WTC11 (cell line): ENCODE results near the gene TELO2. TPM values are rescaled to one million over a fixed set of nuclear protein-coding genes. Genes with fewer than 3 reads are reported as not detected.

Experiments used
- ATAC-seq: fragments of 200-7000 bp; cut with Tn5 transposase; 2 replicates; pipeline ENCODE4 v1.10.0; 2021; ENCODE audit warnings: mild to moderate bottlenecking, moderate library complexity
- CTCF ChIA-PET: fragments of 300-600 bp; sonication (Branson Sonifier 250); formaldehyde crosslinking; loops from one replicate; lab custom pipeline; 2021; ENCODE audit warnings: antibody characterized with exemption; lab: Charles Lee
- POLR2A ChIA-PET: fragments of 350-600 bp; sonication (Branson Sonifier 250); formaldehyde crosslinking; loops from one replicate; lab custom pipeline; 2021; ENCODE audit warnings: antibody characterized with exemption; lab: Charles Lee
- DNase-seq: peaks from one replicate; pipeline ENCODE4 v3.0.0; 2021; ENCODE audit warnings: low spot score
- H3K27ac Mint-ChIP-seq: 2 replicates; pipeline ENCODE4 v1.8.0; 2021; ENCODE audit warnings: mixed read lengths
- H3K27me3 Mint-ChIP-seq: 2 replicates; pipeline ENCODE4 v1.8.0; 2021; ENCODE audit warnings: low read depth, mild to moderate bottlenecking, moderate library complexity, mixed read lengths
- H3K36me3 Mint-ChIP-seq: 2 replicates; pipeline ENCODE4 v1.8.0; 2021; ENCODE audit warnings: mixed read lengths
- H3K4me1 Mint-ChIP-seq: 2 replicates; pipeline ENCODE4 v1.8.0; 2022; ENCODE audit warnings: mixed read lengths
- H3K4me3 Mint-ChIP-seq: 2 replicates; pipeline ENCODE4 v1.8.0; 2021; ENCODE audit warnings: mild to moderate bottlenecking, moderate library complexity, mixed read lengths
- H3K9me3 Mint-ChIP-seq: 2 replicates; pipeline ENCODE4 v1.8.0; 2021; ENCODE audit warnings: mixed read lengths
- CBFB ChIP-seq: sonication (generic); formaldehyde crosslinking; IDR thresholded peaks from 2 replicates; pipeline ENCODE4 v1.8.1; 2022; ENCODE audit warnings: mild to moderate bottlenecking, low read depth, missing genetic modification reagents
- CREB1 ChIP-seq: sonication (generic); formaldehyde crosslinking; IDR thresholded peaks from 2 replicates; pipeline ENCODE4 v1.8.0; 2023; ENCODE audit warnings: mild to moderate bottlenecking, missing genetic modification reagents
- EMX1 ChIP-seq: fragments of 250-450 bp; sonication (Bioruptor Pico); IDR thresholded peaks from 2 replicates; pipeline ENCODE4 v1.8.0; 2021; ENCODE audit warnings: mild to moderate bottlenecking
- ETV6 ChIP-seq: sonication (generic); formaldehyde crosslinking; IDR thresholded peaks from 2 replicates; pipeline ENCODE4 v1.8.1; 2022; ENCODE audit warnings: mild to moderate bottlenecking, missing genetic modification reagents
- FOXP1 ChIP-seq: sonication (generic); formaldehyde crosslinking; IDR thresholded peaks from 2 replicates; pipeline ENCODE4 v1.8.0; 2022; ENCODE audit warnings: missing genetic modification reagents, mild to moderate bottlenecking, moderate library complexity, borderline replicate concordance
- IRF1 ChIP-seq: sonication (generic); formaldehyde crosslinking; IDR thresholded peaks from 2 replicates; pipeline ENCODE4 v1.8.0; 2023; ENCODE audit warnings: missing genetic modification reagents
- IRF2 ChIP-seq: sonication (generic); formaldehyde crosslinking; IDR thresholded peaks from 2 replicates; pipeline ENCODE4 v1.8.0; 2022; ENCODE audit warnings: low read depth, missing genetic modification reagents, borderline replicate concordance
- KAT7 ChIP-seq: sonication (generic); formaldehyde crosslinking; IDR thresholded peaks from 2 replicates; pipeline ENCODE4 v1.8.1; 2023; ENCODE audit warnings: missing genetic modification reagents, mild to moderate bottlenecking, borderline replicate concordance
- NFATC4 ChIP-seq: fragments of 250-450 bp; sonication (Bioruptor Pico); IDR thresholded peaks from 2 replicates; pipeline ENCODE4 v1.9.0; 2021; ENCODE audit warnings: mild to moderate bottlenecking
- TEAD4 ChIP-seq: sonication (generic); formaldehyde crosslinking; IDR thresholded peaks from 2 replicates; pipeline ENCODE4 v1.8.0; 2022; ENCODE audit warnings: mild to moderate bottlenecking, missing genetic modification reagents
- TP53 ChIP-seq: sonication (generic); formaldehyde crosslinking; IDR thresholded peaks from 2 replicates; pipeline ENCODE4 v1.8.1; 2023; ENCODE audit warnings: mild to moderate bottlenecking, missing genetic modification reagents
- USF2 ChIP-seq: sonication (generic); formaldehyde crosslinking; IDR thresholded peaks from 2 replicates; pipeline ENCODE4 v1.8.1; 2023; ENCODE audit warnings: mild to moderate bottlenecking, missing genetic modification reagents, moderate library complexity
- ZBTB43 ChIP-seq: sonication (generic); formaldehyde crosslinking; IDR thresholded peaks from 2 replicates; pipeline ENCODE4 v1.8.1; 2023; ENCODE audit warnings: mild to moderate bottlenecking, missing genetic modification reagents
- ZNF396 ChIP-seq: fragments of 250-450 bp; sonication (Bioruptor Pico); IDR thresholded peaks from 2 replicates; pipeline ENCODE4 v1.8.0; 2021; ENCODE audit warnings: mild to moderate bottlenecking, moderate library complexity, borderline replicate concordance
- total RNA-seq: library from RNA; stranded (reverse); gene quantifications from 3 replicates; pipeline ENCODE4 v1.2.3, GENCODE V29; 2021
- TF ChIP-seq, protein P1 (sequence below): fragments of 250-450 bp; sonication (Bioruptor Pico); IDR thresholded peaks from 2 replicates; pipeline ENCODE4 v1.8.0; 2021; ENCODE audit warnings: mild to moderate bottlenecking
- TF ChIP-seq, protein P2 (sequence below): sonication (generic); formaldehyde crosslinking; IDR thresholded peaks from 2 replicates; pipeline ENCODE4 v1.8.1; 2022; ENCODE audit warnings: mild to moderate bottlenecking, moderate library complexity, missing genetic modification reagents
- TF ChIP-seq, protein P3 (sequence below): fragments of 250-450 bp; sonication (Bioruptor Pico); IDR thresholded peaks from 2 replicates; pipeline ENCODE4 v2.1.2; 2022; ENCODE audit warnings: mild to moderate bottlenecking, moderate library complexity
- TF ChIP-seq, protein P4 (sequence below): fragments of 200-600 bp; IDR thresholded peaks from 2 replicates; pipeline ENCODE4 v1.8.0; 2022; ENCODE audit warnings: antibody characterized with exemption
- TF ChIP-seq, protein P5 (sequence below): sonication (generic); formaldehyde crosslinking; IDR thresholded peaks from 2 replicates; pipeline ENCODE4 v1.8.1; 2022; ENCODE audit warnings: low read depth, mild to moderate bottlenecking, moderate library complexity, missing genetic modification reagents, borderline replicate concordance
- TF ChIP-seq, protein P6 (sequence below): sonication (generic); formaldehyde crosslinking; conservative IDR thresholded peaks from 2 replicates; pipeline ENCODE4 v1.8.1; 2022; ENCODE audit warnings: mild to moderate bottlenecking, missing genetic modification reagents

The TELO2 gene
- total RNA-seq, 1 experiment from 2014 or later = 86.7 TPM

- TF ChIP-seq EMX1 (no peak), NFATC4 (CRISPR knock-in tag) (no peak), CREB1 (CRISPR knock-in tag) (no peak)
Observed at GRCh38 chr16:1550696-1551095, 57.5 kb downstream of the TELO2 start (continued).

- no peak overlapping the region for H3K27ac Mint-ChIP-seq
- DNase-seq (no peak), ATAC-seq (no peak)
- no peaks in the 10 kb centered on the region for H3K36me3 Mint-ChIP-seq
- no peaks in the 10 kb centered on the region; the same call in 1 of the 2 replicates for H3K27me3 Mint-ChIP-seq
- no peaks in the 10 kb centered on the region for H3K9me3 Mint-ChIP-seq
- CTCF ChIA-PET = no interaction called here
- no peak overlapping the region for H3K4me3 Mint-ChIP-seq
- TF ChIP-seq, protein P1, sequence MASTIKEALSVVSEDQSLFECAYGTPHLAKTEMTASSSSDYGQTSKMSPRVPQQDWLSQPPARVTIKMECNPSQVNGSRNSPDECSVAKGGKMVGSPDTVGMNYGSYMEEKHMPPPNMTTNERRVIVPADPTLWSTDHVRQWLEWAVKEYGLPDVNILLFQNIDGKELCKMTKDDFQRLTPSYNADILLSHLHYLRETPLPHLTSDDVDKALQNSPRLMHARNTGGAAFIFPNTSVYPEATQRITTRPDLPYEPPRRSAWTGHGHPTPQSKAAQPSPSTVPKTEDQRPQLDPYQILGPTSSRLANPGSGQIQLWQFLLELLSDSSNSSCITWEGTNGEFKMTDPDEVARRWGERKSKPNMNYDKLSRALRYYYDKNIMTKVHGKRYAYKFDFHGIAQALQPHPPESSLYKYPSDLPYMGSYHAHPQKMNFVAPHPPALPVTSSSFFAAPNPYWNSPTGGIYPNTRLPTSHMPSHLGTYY (CRISPR knock-in tag) = no peak
- TF ChIP-seq IRF1 (CRISPR knock-in tag) = no peak
- TF ChIP-seq ZNF396 (CRISPR knock-in tag) = no peak
- TF ChIP-seq, protein P2, sequence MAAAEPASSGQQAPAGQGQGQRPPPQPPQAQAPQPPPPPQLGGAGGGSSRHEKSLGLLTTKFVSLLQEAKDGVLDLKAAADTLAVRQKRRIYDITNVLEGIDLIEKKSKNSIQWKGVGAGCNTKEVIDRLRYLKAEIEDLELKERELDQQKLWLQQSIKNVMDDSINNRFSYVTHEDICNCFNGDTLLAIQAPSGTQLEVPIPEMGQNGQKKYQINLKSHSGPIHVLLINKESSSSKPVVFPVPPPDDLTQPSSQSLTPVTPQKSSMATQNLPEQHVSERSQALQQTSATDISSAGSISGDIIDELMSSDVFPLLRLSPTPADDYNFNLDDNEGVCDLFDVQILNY (CRISPR knock-in tag) = no peak
- TF ChIP-seq FOXP1 (CRISPR knock-in tag) = no peak
- TF ChIP-seq, protein P3, sequence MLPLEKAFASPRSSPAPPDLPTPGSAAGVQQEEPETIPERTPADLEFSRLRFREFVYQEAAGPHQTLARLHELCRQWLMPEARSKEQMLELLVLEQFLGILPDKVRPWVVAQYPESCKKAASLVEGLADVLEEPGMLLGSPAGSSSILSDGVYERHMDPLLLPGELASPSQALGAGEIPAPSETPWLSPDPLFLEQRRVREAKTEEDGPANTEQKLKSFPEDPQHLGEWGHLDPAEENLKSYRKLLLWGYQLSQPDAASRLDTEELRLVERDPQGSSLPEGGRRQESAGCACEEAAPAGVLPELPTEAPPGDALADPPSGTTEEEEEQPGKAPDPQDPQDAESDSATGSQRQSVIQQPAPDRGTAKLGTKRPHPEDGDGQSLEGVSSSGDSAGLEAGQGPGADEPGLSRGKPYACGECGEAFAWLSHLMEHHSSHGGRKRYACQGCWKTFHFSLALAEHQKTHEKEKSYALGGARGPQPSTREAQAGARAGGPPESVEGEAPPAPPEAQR = no peak
- TF ChIP-seq, protein P4, sequence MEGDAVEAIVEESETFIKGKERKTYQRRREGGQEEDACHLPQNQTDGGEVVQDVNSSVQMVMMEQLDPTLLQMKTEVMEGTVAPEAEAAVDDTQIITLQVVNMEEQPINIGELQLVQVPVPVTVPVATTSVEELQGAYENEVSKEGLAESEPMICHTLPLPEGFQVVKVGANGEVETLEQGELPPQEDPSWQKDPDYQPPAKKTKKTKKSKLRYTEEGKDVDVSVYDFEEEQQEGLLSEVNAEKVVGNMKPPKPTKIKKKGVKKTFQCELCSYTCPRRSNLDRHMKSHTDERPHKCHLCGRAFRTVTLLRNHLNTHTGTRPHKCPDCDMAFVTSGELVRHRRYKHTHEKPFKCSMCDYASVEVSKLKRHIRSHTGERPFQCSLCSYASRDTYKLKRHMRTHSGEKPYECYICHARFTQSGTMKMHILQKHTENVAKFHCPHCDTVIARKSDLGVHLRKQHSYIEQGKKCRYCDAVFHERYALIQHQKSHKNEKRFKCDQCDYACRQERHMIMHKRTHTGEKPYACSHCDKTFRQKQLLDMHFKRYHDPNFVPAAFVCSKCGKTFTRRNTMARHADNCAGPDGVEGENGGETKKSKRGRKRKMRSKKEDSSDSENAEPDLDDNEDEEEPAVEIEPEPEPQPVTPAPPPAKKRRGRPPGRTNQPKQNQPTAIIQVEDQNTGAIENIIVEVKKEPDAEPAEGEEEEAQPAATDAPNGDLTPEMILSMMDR = no peak
- TF ChIP-seq ETV6 (CRISPR knock-in tag) = no peak
- TF ChIP-seq, protein P5, sequence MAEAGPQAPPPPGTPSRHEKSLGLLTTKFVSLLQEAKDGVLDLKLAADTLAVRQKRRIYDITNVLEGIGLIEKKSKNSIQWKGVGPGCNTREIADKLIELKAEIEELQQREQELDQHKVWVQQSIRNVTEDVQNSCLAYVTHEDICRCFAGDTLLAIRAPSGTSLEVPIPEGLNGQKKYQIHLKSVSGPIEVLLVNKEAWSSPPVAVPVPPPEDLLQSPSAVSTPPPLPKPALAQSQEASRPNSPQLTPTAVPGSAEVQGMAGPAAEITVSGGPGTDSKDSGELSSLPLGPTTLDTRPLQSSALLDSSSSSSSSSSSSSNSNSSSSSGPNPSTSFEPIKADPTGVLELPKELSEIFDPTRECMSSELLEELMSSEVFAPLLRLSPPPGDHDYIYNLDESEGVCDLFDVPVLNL (CRISPR knock-in tag) = no peak
- TF ChIP-seq TEAD4 (CRISPR knock-in tag) = no peak
- no peak for TF ChIP-seq EMX1
- no peak for TF ChIP-seq CREB1 (CRISPR knock-in tag)
- no peaks in the 10 kb centered on the region for H3K4me1 Mint-ChIP-seq
- POLR2A ChIA-PET = no interaction called here
Observed at GRCh38 chr16:1551166-1551565, 58.0 kb downstream of the TELO2 start.

DNA sequence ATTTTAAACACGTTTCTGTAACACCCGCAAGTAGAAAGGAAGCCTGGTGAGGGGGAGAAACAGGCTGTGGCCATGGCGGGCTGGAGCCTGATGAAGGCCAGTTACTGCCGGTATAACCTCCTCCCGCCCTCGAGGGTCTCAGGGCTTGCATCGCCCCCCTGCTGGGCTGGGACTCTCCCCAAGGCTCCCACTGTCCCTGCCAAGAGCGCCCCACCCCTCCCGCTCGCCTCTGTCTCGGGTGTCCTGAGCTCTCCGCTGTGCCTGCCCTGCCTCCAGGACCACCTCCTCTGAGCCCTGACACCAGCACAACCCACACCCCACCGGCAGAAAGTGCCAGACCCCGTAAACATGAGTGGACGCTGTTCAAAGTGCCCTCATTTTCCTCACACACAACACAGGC lies 59.0 kb downstream of the TELO2 start:
- POLR2A ChIA-PET = no interaction called here
- TF ChIP-seq TP53 (CRISPR knock-in tag) (no peak), EMX1 (no peak), CBFB (CRISPR knock-in tag) (no peak), ZBTB43 (CRISPR knock-in tag) (no peak), IRF2 (CRISPR knock-in tag) (no peak), KAT7 (no peak), USF2 (CRISPR knock-in tag) (no peak)
- TF ChIP-seq, protein P6, sequence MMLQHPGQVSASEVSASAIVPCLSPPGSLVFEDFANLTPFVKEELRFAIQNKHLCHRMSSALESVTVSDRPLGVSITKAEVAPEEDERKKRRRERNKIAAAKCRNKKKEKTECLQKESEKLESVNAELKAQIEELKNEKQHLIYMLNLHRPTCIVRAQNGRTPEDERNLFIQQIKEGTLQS (CRISPR knock-in tag) = no peak
- TF ChIP-seq, all 79 proteins: peak for 0
- CTCF ChIA-PET = no interaction called here
- peak overlapping the region; percentile 39; the same call in 1 of the 2 replicates for H3K27ac Mint-ChIP-seq
- H3K4me3 Mint-ChIP-seq = no peak overlapping the region
- ATAC-seq (no peak), DNase-seq (no peak)
- no peaks in the 10 kb centered on the region for H3K9me3 Mint-ChIP-seq
- H3K4me1 Mint-ChIP-seq = no peaks in the 10 kb centered on the region
- H3K36me3 Mint-ChIP-seq = peaks cover 2% of the 10 kb centered on the region; the same call in 1 of the 2 replicates
- H3K27me3 Mint-ChIP-seq = no peaks in the 10 kb centered on the region; the same call in 1 of the 2 replicates
